A673 (cell line): ENCODE measurements around the gene CRACR2A. TPM values are rescaled to one million over a fixed set of nuclear protein-coding genes. Genes with fewer than 3 reads are reported as not detected.

Experiments
- BruUV-seq: library from RNA; stranded (reverse); fragments of 400-500 nt; replicated peaks from 2 replicates; lab custom pipeline; 2021; lab: Mats Ljungman, UMichigan
- CTCF ChIA-PET: fragments of 300-600 bp; sonication (Branson Sonifier 250); formaldehyde crosslinking; loops from one replicate; lab custom pipeline; 2022; ENCODE audit warnings: antibody characterized with exemption; lab: Charles Lee
- POLR2A ChIA-PET: fragments of 300-600 bp; sonication (Branson Sonifier 250); formaldehyde crosslinking; loops from one replicate; lab custom pipeline; 2022; ENCODE audit warnings: antibody characterized with exemption; ENCODE audit not compliant: low non-redundant PET; lab: Charles Lee
- DNase-seq: peaks from one replicate; pipeline ENCODE4 v3.0.0-alpha.2; 2015; ENCODE audit warnings: low spot score
- H3K27ac ChIP-seq: fragments of 200-600 bp; sonication (generic); 2 replicates; pipeline ENCODE4 v1.5.1; 2016; ENCODE audit warnings: mixed run types, low read depth, mild to moderate bottlenecking, mixed read lengths, antibody characterized with exemption, low read length; ENCODE audit not compliant: poor library complexity, severe bottlenecking
- H3K27me3 ChIP-seq: fragments of 200-600 bp; sonication (generic); replicated peaks from 2 replicates; pipeline ENCODE4 v1.6.1; 2017; ENCODE audit warnings: mixed run types, low read depth, mild to moderate bottlenecking, mixed read lengths, antibody characterized with exemption, low read length; ENCODE audit not compliant: insufficient read depth, poor library complexity
- H3K36me3 ChIP-seq: fragments of 200-600 bp; sonication (generic); 2 replicates; pipeline ENCODE4 v1.6.1; 2016; ENCODE audit warnings: mixed run types, mild to moderate bottlenecking, mixed read lengths, antibody characterized with exemption, low read length; ENCODE audit not compliant: insufficient read depth, poor library complexity, severe bottlenecking
- H3K4me1 ChIP-seq: fragments of 200-600 bp; sonication (generic); 2 replicates; pipeline ENCODE4 v1.6.1; 2017; ENCODE audit warnings: mixed run types, mild to moderate bottlenecking, mixed read lengths, antibody characterized with exemption, low read length; ENCODE audit not compliant: insufficient read depth, poor library complexity, severe bottlenecking
- H3K4me3 ChIP-seq: fragments of 200-600 bp; sonication (generic); 2 replicates; pipeline ENCODE4 v1.5.1; 2016; ENCODE audit warnings: low read depth, mixed run types, mild to moderate bottlenecking, mixed read lengths, low read length; ENCODE audit not compliant: poor library complexity, severe bottlenecking
- H3K9me3 ChIP-seq: fragments of 200-600 bp; sonication (generic); 2 replicates; pipeline ENCODE4 v1.6.1; 2016; ENCODE audit warnings: mixed run types, low read depth, mild to moderate bottlenecking, mixed read lengths, antibody characterized with exemption, low read length; ENCODE audit not compliant: poor library complexity, severe bottlenecking
- EZH2 ChIP-seq: fragments of 200-600 bp; sonication (generic); IDR thresholded peaks from 2 replicates; pipeline ENCODE4 v1.6.1; 2017; ENCODE audit warnings: borderline replicate concordance, low read depth, mild to moderate bottlenecking, mixed read lengths, antibody characterized with exemption, low read length; ENCODE audit not compliant: poor library complexity, severe bottlenecking
- intact Hi-C: fragments of 100-400 bp; cut with micrococcal nuclease; formaldehyde crosslinking; loops from one replicate; pipeline ENCODE4 v1.10.0; 2022; ENCODE audit not compliant: unreplicated experiment
- total RNA-seq: library from RNA; stranded (reverse); gene quantifications from 2 replicates; pipeline ENCODE4 v1.2.3, GENCODE V29; 2021
- TF ChIP-seq, protein P1 (sequence below): fragments of 300-800, 200-600 bp; sonication (generic); conservative IDR thresholded peaks from 2 replicates; pipeline ENCODE4 v1.5.1; 2017; ENCODE audit warnings: low read depth, mild to moderate bottlenecking, antibody characterized with exemption, low read length, moderate library complexity, mixed read lengths

CRACR2A gene
- total RNA-seq, 1 experiment from 2014 or later, result 0.13 TPM

- TF ChIP-seq, protein P1, sequence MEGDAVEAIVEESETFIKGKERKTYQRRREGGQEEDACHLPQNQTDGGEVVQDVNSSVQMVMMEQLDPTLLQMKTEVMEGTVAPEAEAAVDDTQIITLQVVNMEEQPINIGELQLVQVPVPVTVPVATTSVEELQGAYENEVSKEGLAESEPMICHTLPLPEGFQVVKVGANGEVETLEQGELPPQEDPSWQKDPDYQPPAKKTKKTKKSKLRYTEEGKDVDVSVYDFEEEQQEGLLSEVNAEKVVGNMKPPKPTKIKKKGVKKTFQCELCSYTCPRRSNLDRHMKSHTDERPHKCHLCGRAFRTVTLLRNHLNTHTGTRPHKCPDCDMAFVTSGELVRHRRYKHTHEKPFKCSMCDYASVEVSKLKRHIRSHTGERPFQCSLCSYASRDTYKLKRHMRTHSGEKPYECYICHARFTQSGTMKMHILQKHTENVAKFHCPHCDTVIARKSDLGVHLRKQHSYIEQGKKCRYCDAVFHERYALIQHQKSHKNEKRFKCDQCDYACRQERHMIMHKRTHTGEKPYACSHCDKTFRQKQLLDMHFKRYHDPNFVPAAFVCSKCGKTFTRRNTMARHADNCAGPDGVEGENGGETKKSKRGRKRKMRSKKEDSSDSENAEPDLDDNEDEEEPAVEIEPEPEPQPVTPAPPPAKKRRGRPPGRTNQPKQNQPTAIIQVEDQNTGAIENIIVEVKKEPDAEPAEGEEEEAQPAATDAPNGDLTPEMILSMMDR, result no peak
- no peak for TF ChIP-seq EZH2
- no peaks in the 10 kb centered on the region for H3K36me3 ChIP-seq
- no peaks in the 10 kb centered on the region for H3K4me1 ChIP-seq
- H3K27ac ChIP-seq, result no peak overlapping the region
- CTCF ChIA-PET, result no interaction called here
- no peak for DNase-seq
- intact Hi-C loops, result no loop called here
- H3K4me3 ChIP-seq, result no peak overlapping the region
- peaks cover 18% of the 10 kb centered on the region for H3K27me3 ChIP-seq
- no TSS peak for BruUV-seq
- POLR2A ChIA-PET, result no interaction called here
- no peaks in the 10 kb centered on the region for H3K9me3 ChIP-seq
Observed at GRCh38 chr12:3600951-3601350, 152.0 kb downstream of the CRACR2A start.

GRCh38 chr12:3600039-3600720 lies 152.7 kb downstream of the CRACR2A start:
- H3K27me3 ChIP-seq, result peaks cover 11% of the 10 kb centered on the region
- POLR2A ChIA-PET, result no interaction called here
- intact Hi-C loops, result no loop called here
- no peak for DNase-seq
- H3K36me3 ChIP-seq, result no peaks in the 10 kb centered on the region
- no peaks in the 10 kb centered on the region for H3K4me1 ChIP-seq
- H3K27ac ChIP-seq, result no peak overlapping the region
- no peak for TF ChIP-seq EZH2
- TF ChIP-seq, protein P1, result no peak
- H3K9me3 ChIP-seq, result no peaks in the 10 kb centered on the region
- BruUV-seq, result no TSS peak
- CTCF ChIA-PET, result no interaction called here
- no peak overlapping the region for H3K4me3 ChIP-seq

- no peaks in the 10 kb centered on the region for H3K36me3 ChIP-seq
- POLR2A ChIA-PET, result no interaction called here
- no peaks in the 10 kb centered on the region for H3K9me3 ChIP-seq
Observed at GRCh38 chr12:3598896-3599860, 153.7 kb downstream of the CRACR2A start.

More at GRCh38 chr12:3598896-3599860, 153.7 kb downstream of the CRACR2A start:
- Histone ChIP-seq H3K27ac (no peak overlapping the region), H3K4me1 (no peaks in the 10 kb centered on the region), H3K27me3 (peaks cover 4% of the 10 kb centered on the region), H3K4me3 (no peak overlapping the region)
- CTCF ChIA-PET, result no interaction called here
- no TSS peak for BruUV-seq
- no peak for DNase-seq
- TF ChIP-seq EZH2, result no peak
- TF ChIP-seq, protein P1, result no peak
- intact Hi-C loops, result no loop called here
